Ascending aorta (tissue), 2 donors: ENCODE results near the gene FOCAD. TPM values are rescaled to one million over a fixed set of nuclear protein-coding genes. Genes with fewer than 3 reads are reported as not detected.

Source experiments
- DNase-seq, 2 donors: peaks; one replicate each; pipeline ENCODE4 v3.0.0-alpha.2; 2019; ENCODE audit warnings: low spot score in 2 of 2
- H3K27ac ChIP-seq, 2 donors: fragments of 200-600 bp; sonication (generic); one replicate each; pipeline ENCODE4 v1.5.1; 2016 to 2017; ENCODE audit warnings: mild to moderate bottlenecking in 1 of 2
- H3K27me3 ChIP-seq: fragments of 200-600 bp; sonication (generic); one replicate; pipeline ENCODE4 v1.5.1; 2017
- H3K36me3 ChIP-seq, 2 donors: fragments of 200-600 bp; sonication (generic); one replicate each; pipeline ENCODE4 v1.5.1; 2016
- H3K4me1 ChIP-seq, 2 donors: fragments of 200-600 bp; sonication (generic); one replicate each; pipeline ENCODE4 v1.5.1; 2016 to 2017; ENCODE audit warnings: mild to moderate bottlenecking in 1 of 2
- H3K4me3 ChIP-seq, 2 donors: fragments of 200-600 bp; sonication (generic); one replicate each; pipeline ENCODE4 v1.5.1; 2016 to 2017; ENCODE audit warnings: mild to moderate bottlenecking in 1 of 2
- H3K9me3 ChIP-seq, 2 donors: fragments of 200-600 bp; sonication (generic); one replicate each; pipeline ENCODE4 v1.5.1; 2016
- CTCF ChIP-seq, 3 experiments: fragments of 200-600 bp in 2 of 3; fragments of 450-650 bp in 1 of 3; sonication (generic) in 2 of 3; IDR thresholded peaks; one replicate each; pipeline ENCODE4 v1.5.1; 2016 to 2019; ENCODE audit warnings: antibody characterized with exemption in 3 of 3, mild to moderate bottlenecking in 1 of 3, moderate library complexity in 1 of 3
- intact Hi-C: fragments of 100-400 bp; cut with DNase I; formaldehyde crosslinking; loops from one replicate; pipeline ENCODE4 v1.15.1; 2023
- total RNA-seq: library from RNA; depleted of rRNA; stranded (reverse); fragments of >200 nt; gene quantifications from one replicate; pipeline ENCODE4 v1.1.0, GENCODE V29; 2016

Gene FOCAD
- total RNA-seq, 1 donor from 2014 or later, result 64.3 TPM

DNA sequence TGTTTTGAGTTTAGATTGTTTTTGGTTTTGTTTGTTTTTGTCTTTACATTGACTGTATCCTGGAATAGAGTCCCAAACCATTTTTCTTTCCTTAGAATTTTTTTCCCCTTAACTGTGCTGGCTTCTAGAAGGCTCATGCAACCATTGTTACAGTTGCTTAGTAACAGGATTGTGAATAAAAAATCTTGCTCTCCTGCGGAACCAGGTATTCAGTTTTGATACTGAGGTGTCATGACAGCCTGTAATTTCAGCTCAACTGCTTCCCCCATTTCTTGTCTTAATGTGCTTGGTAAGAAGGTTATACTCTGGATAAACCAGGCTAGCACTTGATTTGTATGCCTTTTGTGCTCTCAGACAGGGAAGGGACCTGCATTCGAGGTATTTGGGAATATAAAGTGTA lies 42.1 kb downstream of the FOCAD start:
- Histone ChIP-seq H3K4me3 (no peak overlapping the region), H3K36me3 (peaks cover 0 to under 1% of the 10 kb centered on the region in 2 donors), H3K27me3 (no peaks in the 10 kb centered on the region), H3K27ac (no peak overlapping the region), H3K9me3 (no peaks in the 10 kb centered on the region), H3K4me1 (peaks cover 0 to 2% of the 10 kb centered on the region in 2 donors)
- no peak for TF ChIP-seq CTCF (IDR thresholded peaks at IDR 0.05)
- no peak for DNase-seq
- intact Hi-C loops, result no loop called here

DNA sequence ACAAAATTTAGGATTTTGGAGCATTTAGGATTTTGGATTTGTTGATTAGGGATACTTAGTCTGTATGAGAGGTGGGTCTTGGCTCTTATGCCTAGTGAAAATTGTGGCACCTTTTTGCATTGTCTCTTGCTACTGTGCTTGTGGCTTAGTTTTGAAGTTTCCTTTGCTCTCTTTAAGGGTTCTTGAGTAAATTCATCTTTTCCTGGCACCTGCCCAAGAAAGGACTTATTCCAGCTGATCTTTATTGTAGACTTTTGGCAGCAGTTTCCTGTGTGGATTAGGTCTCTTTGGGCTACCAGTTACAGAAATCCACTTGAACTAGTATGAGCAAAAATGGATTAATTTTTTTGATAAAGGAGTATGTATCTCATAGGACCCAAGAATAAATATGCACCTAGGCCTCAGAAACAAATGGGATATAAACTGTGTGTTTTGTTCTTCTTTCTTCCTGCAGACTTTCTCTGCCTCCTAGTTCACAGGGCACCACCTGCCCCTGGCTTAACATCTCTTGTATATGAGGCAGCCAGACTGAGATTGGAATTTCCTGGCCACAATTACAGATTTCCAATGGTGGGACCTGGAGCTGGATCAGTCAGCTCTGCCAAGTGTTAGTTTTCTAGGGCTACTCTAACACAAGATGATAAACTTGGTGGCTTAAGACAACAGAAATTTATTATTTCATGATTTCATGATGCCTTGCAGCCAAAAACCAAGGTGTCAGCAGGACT lies 44.6 kb downstream of the FOCAD start:
- no peak overlapping the region for H3K27ac ChIP-seq
- H3K27me3 ChIP-seq, result no peaks in the 10 kb centered on the region
- intact Hi-C loops, result no loop called here
- H3K9me3 ChIP-seq, result no peaks in the 10 kb centered on the region
- no peak for TF ChIP-seq CTCF (IDR thresholded peaks at IDR 0.05)
- H3K4me1 ChIP-seq, result no peaks in the 10 kb centered on the region
- no peak overlapping the region for H3K4me3 ChIP-seq
- no peak for DNase-seq
- peaks cover 0 to 4% of the 10 kb centered on the region in 2 donors for H3K36me3 ChIP-seq

DNA sequence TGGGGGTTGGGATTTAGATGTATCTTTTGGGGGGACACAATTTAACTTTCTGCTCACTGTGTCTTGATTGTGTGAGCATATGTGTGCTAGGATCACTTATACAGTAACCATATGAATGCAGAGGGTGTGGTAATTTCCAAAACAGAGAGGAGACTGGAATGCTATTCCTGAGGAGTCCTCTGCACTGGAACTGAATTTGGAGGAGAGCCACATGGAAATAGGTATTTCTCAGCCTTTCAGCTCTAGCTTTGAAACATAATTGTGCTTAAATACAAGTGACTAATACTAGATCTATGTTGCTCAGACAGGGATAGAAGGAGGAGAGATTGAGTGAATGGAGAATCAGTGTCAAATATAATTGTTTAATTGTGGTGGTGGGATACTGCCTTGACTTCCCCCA lies 45.5 kb downstream of the FOCAD start:
- TF ChIP-seq CTCF (IDR thresholded peaks at IDR 0.05), result no peak
- Histone ChIP-seq H3K4me3 (no peak overlapping the region), H3K36me3 (peaks cover 0 to 4% of the 10 kb centered on the region in 2 donors), H3K4me1 (no peaks in the 10 kb centered on the region), H3K27me3 (no peaks in the 10 kb centered on the region), H3K9me3 (no peaks in the 10 kb centered on the region), H3K27ac (no peak overlapping the region)
- intact Hi-C loops, result no loop called here
- no peak for DNase-seq

GRCh38 chr9:20732118-20732517 lies 48.1 kb downstream of the FOCAD start:
- TF ChIP-seq CTCF (IDR thresholded peaks at IDR 0.05), result no peak
- peaks cover 0 to 7% of the 10 kb centered on the region in 2 donors for H3K36me3 ChIP-seq
- H3K4me1 ChIP-seq, result no peaks in the 10 kb centered on the region

GRCh38 chr9:20734275-20734674 lies 50.2 kb downstream of the FOCAD start:
- no peaks in the 10 kb centered on the region for H3K27me3 ChIP-seq
- H3K4me1 ChIP-seq, result no peaks in the 10 kb centered on the region
- H3K9me3 ChIP-seq, result no peaks in the 10 kb centered on the region
- no peak overlapping the region for H3K4me3 ChIP-seq
- no peak for TF ChIP-seq CTCF (IDR thresholded peaks at IDR 0.05)
- no peak overlapping the region for H3K27ac ChIP-seq
- intact Hi-C loops, result no loop called here
- peaks cover 0 to 13% of the 10 kb centered on the region in 2 donors for H3K36me3 ChIP-seq
- no peak for DNase-seq

More at GRCh38 chr9:20732118-20732517, 48.1 kb downstream of the FOCAD start:
- H3K27ac ChIP-seq, result no peak overlapping the region
- H3K4me3 ChIP-seq, result no peak overlapping the region
- H3K27me3 ChIP-seq, result no peaks in the 10 kb centered on the region
- no peak for DNase-seq
- intact Hi-C loops, result no loop called here
- H3K9me3 ChIP-seq, result no peaks in the 10 kb centered on the region
